Suprapubic skin (tissue), 4 donors: ENCODE data around the gene CREB3L1.

ENCODE experiments used
- EP300 ChIP-seq: sonication (generic); formaldehyde crosslinking; IDR thresholded peaks from one replicate; pipeline ENCODE4 v1.6.1; 2017; ENCODE audit warnings: antibody characterized with exemption
- POLR2AphosphoS5 ChIP-seq, 3 donors: sonication (generic); formaldehyde crosslinking; IDR thresholded peaks; one replicate each; pipeline ENCODE4 v1.6.1; 2017; ENCODE audit warnings: antibody characterized with exemption in 3 of 3
- TF ChIP-seq, protein P1 (sequence below), 2 donors: fragments of 200-600 bp in 1 of 2; fragments of 450-650 bp in 1 of 2; sonication (generic) in 1 of 2; IDR thresholded peaks; one replicate each; pipeline ENCODE4 v1.5.1; 2016 to 2019; ENCODE audit warnings: antibody characterized with exemption in 2 of 2, mild to moderate bottlenecking in 1 of 2, moderate library complexity in 1 of 2

DNA sequence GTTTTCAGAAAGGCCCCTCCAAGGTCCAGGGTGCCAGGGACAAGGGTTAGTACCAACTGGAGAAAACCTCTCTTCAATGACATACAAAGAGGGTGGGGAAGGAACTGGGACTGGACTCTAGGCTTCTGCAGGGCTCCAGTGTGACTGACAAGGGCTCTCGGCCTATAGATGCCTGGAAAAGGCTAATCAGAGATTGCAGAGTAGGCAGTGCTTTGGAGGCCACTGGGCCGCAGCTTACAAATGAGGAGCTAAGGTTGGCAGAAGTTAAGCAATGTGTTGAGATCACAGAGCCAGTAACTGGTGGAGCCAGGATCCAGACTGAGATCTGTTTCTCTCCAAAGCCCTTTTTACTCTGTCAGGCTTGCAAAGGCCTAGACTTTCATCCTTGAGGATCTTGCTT is 62.4 kb downstream of the CREB3L1 start:
- TF ChIP-seq, protein P1, sequence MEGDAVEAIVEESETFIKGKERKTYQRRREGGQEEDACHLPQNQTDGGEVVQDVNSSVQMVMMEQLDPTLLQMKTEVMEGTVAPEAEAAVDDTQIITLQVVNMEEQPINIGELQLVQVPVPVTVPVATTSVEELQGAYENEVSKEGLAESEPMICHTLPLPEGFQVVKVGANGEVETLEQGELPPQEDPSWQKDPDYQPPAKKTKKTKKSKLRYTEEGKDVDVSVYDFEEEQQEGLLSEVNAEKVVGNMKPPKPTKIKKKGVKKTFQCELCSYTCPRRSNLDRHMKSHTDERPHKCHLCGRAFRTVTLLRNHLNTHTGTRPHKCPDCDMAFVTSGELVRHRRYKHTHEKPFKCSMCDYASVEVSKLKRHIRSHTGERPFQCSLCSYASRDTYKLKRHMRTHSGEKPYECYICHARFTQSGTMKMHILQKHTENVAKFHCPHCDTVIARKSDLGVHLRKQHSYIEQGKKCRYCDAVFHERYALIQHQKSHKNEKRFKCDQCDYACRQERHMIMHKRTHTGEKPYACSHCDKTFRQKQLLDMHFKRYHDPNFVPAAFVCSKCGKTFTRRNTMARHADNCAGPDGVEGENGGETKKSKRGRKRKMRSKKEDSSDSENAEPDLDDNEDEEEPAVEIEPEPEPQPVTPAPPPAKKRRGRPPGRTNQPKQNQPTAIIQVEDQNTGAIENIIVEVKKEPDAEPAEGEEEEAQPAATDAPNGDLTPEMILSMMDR (IDR thresholded peaks at IDR 0.05), result no peak
- TF ChIP-seq POLR2AphosphoS5 (IDR thresholded peaks at IDR 0.05) (no peak), EP300 (no peak)
